ENCODE measurements around the gene MAP2. TPM values are rescaled to one million over a fixed set of nuclear protein-coding genes. Genes with fewer than 3 reads are reported as not detected.
"Not testable (repeated sequence)": the region's sequence is repeated elsewhere in the genome, so short reads cannot be mapped to it uniquely, and the experiment has no call there.

Gene MAP2
- total and polyA plus RNA-seq, 2 donors (not counting 1 experiment from before 2014, with no cell fraction given), result 1.8 to 3.0 TPM

GRCh38 chr2:209476367-209477208 lies 52.7 kb downstream of the MAP2 start:
- Histone ChIP-seq H3K27ac (ENCODE audit: low read length in 2 of 2) (no peak overlapping the region), H3K9me3 (ENCODE audit: control extremely low read depth in 1 of 3, control insufficient read depth in 2 of 3, insufficient read depth in 1 of 3, low read length in 2 of 3) (no peaks in the 10 kb centered on the region), H3K27me3 (replicated peaks in 1 of 4; ENCODE audit: control extremely low read depth in 1 of 4, control insufficient read depth in 3 of 4, insufficient read depth in 4 of 4, low read length in 3 of 4) (no peaks in the 10 kb centered on the region), H4K20me1 (ENCODE audit: control insufficient read depth, insufficient read depth, low read length, poor library complexity, severe bottlenecking) (no peaks in the 10 kb centered on the region), H3K4me3 (ENCODE audit: control extremely low read depth in 1 of 5, extremely low read depth in 1 of 5, insufficient read depth in 1 of 5, low read depth in 2 of 5, low read length in 4 of 5) (no peak overlapping the region), H3K4me2 (replicated peaks; ENCODE audit: low read depth, low read length, poor library complexity, severe bottlenecking) (no peak overlapping the region), H2AFZ (ENCODE audit: insufficient read depth, low read depth, low read length, poor library complexity, severe bottlenecking) (no peak overlapping the region), H3K79me2 (ENCODE audit: control insufficient read depth, insufficient read depth, low read length) (no peaks in the 10 kb centered on the region), H3K9ac (ENCODE audit: low read length) (no peak overlapping the region), H3K4me1 (ENCODE audit: control insufficient read depth in 2 of 2, insufficient read depth in 2 of 2, low read length in 2 of 2) (no peaks in the 10 kb centered on the region), H3K36me3 (replicated peaks in 1 of 2; ENCODE audit: control extremely low read depth in 1 of 2, control insufficient read depth in 1 of 2, extremely low read depth in 1 of 2, insufficient read depth in 2 of 2, low read length in 1 of 2) (no peaks in the 10 kb centered on the region)
- Mint-ChIP-seq H3K27me3 (peaks cover 3% of the 10 kb centered on the region), H3K27ac (no peak overlapping the region), H3K4me1 (no peaks in the 10 kb centered on the region), H3K4me3 (no peak overlapping the region), H3K9me3 (ENCODE audit: insufficient read depth) (no peaks in the 10 kb centered on the region)
- ChIA-PET CTCF (no interaction called here), POLR2A (no interaction called here)
- intact Hi-C loops (cut with micrococcal nuclease), result no loop called here
- WGBS (ENCODE audit: insufficient coverage), result 96% methylated on average over 2 of the region's 8 CpGs
- DNase-seq (no peak), ATAC-seq (ENCODE audit: low read depth) (no peak)
- TF ChIP-seq CTCF (IDR thresholded peaks at IDR 0.05) (no peak), EZH2 (IDR thresholded peaks at IDR 0.05; ENCODE audit: borderline replicate concordance, insufficient read depth, low read depth, low read length, poor library complexity, severe bottlenecking) (no peak)

GRCh38 chr2:209492296-209492695 lies 68.4 kb downstream of the MAP2 start:
- H3K9me3 ChIP-seq (ENCODE audit: control extremely low read depth in 1 of 3, control insufficient read depth in 2 of 3, insufficient read depth in 1 of 3, low read length in 2 of 3), result not testable (repeated sequence)

GRCh38 chr2:209495068-209495620 lies 71.3 kb downstream of the MAP2 start:
- Mint-ChIP-seq H3K4me1 (peaks cover 11% of the 10 kb centered on the region), H3K9me3 (ENCODE audit: insufficient read depth) (peaks cover 10% of the 10 kb centered on the region)
- DNase-seq; H2AFZ ChIP-seq (ENCODE audit: insufficient read depth, low read depth, low read length, poor library complexity, severe bottlenecking); H3K4me3 ChIP-seq (ENCODE audit: control extremely low read depth in 1 of 5, extremely low read depth in 1 of 5, insufficient read depth in 1 of 5, low read depth in 2 of 5, low read length in 4 of 5); H3K27me3 Mint-ChIP-seq; H3K4me3 Mint-ChIP-seq; CTCF ChIA-PET; intact Hi-C loops (cut with micrococcal nuclease); H3K27ac Mint-ChIP-seq; H3K9ac ChIP-seq (ENCODE audit: low read length); ATAC-seq (ENCODE audit: low read depth); H3K4me2 ChIP-seq (replicated peaks; ENCODE audit: low read depth, low read length, poor library complexity, severe bottlenecking); H3K27me3 ChIP-seq (replicated peaks in 1 of 4; ENCODE audit: control extremely low read depth in 1 of 4, control insufficient read depth in 3 of 4, insufficient read depth in 4 of 4, low read length in 3 of 4); H3K36me3 ChIP-seq (replicated peaks in 1 of 2; ENCODE audit: control extremely low read depth in 1 of 2, control insufficient read depth in 1 of 2, extremely low read depth in 1 of 2, insufficient read depth in 2 of 2, low read length in 1 of 2); POLR2A ChIA-PET; H4K20me1 ChIP-seq (ENCODE audit: control insufficient read depth, insufficient read depth, low read length, poor library complexity, severe bottlenecking); H3K4me1 ChIP-seq (ENCODE audit: control insufficient read depth in 2 of 2, insufficient read depth in 2 of 2, low read length in 2 of 2); H3K79me2 ChIP-seq (ENCODE audit: control insufficient read depth, insufficient read depth, low read length); H3K27ac ChIP-seq (ENCODE audit: low read length in 2 of 2): not testable (repeated sequence)
- peaks cover 0 to 14% (median 3%) of the 10 kb centered on the region in 3 donors for H3K9me3 ChIP-seq (ENCODE audit: control extremely low read depth in 1 of 3, control insufficient read depth in 2 of 3, insufficient read depth in 1 of 3, low read length in 2 of 3)
- WGBS (ENCODE audit: insufficient coverage), result 97% methylated on average over 13 of the region's 13 CpGs

More at GRCh38 chr2:209492296-209492695, 68.4 kb downstream of the MAP2 start:
- H3K36me3 ChIP-seq (replicated peaks in 1 of 2; ENCODE audit: control extremely low read depth in 1 of 2, control insufficient read depth in 1 of 2, extremely low read depth in 1 of 2, insufficient read depth in 2 of 2, low read length in 1 of 2); intact Hi-C loops (cut with micrococcal nuclease); H3K4me2 ChIP-seq (replicated peaks; ENCODE audit: low read depth, low read length, poor library complexity, severe bottlenecking); H3K79me2 ChIP-seq (ENCODE audit: control insufficient read depth, insufficient read depth, low read length); H3K4me1 Mint-ChIP-seq; H3K9ac ChIP-seq (ENCODE audit: low read length); H3K27me3 Mint-ChIP-seq; CTCF ChIA-PET; H3K27ac Mint-ChIP-seq; H3K4me1 ChIP-seq (ENCODE audit: control insufficient read depth in 2 of 2, insufficient read depth in 2 of 2, low read length in 2 of 2); H2AFZ ChIP-seq (ENCODE audit: insufficient read depth, low read depth, low read length, poor library complexity, severe bottlenecking); H3K4me3 Mint-ChIP-seq; H3K27ac ChIP-seq (ENCODE audit: low read length in 2 of 2); H3K4me3 ChIP-seq (ENCODE audit: control extremely low read depth in 1 of 5, extremely low read depth in 1 of 5, insufficient read depth in 1 of 5, low read depth in 2 of 5, low read length in 4 of 5); H4K20me1 ChIP-seq (ENCODE audit: control insufficient read depth, insufficient read depth, low read length, poor library complexity, severe bottlenecking); POLR2A ChIA-PET; DNase-seq; ATAC-seq (ENCODE audit: low read depth); H3K27me3 ChIP-seq (replicated peaks in 1 of 4; ENCODE audit: control extremely low read depth in 1 of 4, control insufficient read depth in 3 of 4, insufficient read depth in 4 of 4, low read length in 3 of 4): not testable (repeated sequence)
- WGBS (ENCODE audit: insufficient coverage), result no CpG with 5 or more reads among the region's 1 CpG
- peaks cover 10% of the 10 kb centered on the region for H3K9me3 Mint-ChIP-seq (ENCODE audit: insufficient read depth)

Measured in B cell (primary cell).